ENCODE data around the gene KCNMA1. TPM values are rescaled to one million over a fixed set of nuclear protein-coding genes. Genes with fewer than 3 reads are reported as not detected.

Gene KCNMA1
- total and polyA plus RNA-seq, 10 donors: 9.3 to 114 (median 51.5) TPM

- TF ChIP-seq POLR2A (IDR thresholded peaks at IDR 0.05) (no peak), POLR2AphosphoS5 (IDR thresholded peaks at IDR 0.05) (no peak)
- TF ChIP-seq, protein P1, sequence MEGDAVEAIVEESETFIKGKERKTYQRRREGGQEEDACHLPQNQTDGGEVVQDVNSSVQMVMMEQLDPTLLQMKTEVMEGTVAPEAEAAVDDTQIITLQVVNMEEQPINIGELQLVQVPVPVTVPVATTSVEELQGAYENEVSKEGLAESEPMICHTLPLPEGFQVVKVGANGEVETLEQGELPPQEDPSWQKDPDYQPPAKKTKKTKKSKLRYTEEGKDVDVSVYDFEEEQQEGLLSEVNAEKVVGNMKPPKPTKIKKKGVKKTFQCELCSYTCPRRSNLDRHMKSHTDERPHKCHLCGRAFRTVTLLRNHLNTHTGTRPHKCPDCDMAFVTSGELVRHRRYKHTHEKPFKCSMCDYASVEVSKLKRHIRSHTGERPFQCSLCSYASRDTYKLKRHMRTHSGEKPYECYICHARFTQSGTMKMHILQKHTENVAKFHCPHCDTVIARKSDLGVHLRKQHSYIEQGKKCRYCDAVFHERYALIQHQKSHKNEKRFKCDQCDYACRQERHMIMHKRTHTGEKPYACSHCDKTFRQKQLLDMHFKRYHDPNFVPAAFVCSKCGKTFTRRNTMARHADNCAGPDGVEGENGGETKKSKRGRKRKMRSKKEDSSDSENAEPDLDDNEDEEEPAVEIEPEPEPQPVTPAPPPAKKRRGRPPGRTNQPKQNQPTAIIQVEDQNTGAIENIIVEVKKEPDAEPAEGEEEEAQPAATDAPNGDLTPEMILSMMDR (IDR thresholded peaks at IDR 0.05 in 8 of 11, conservative IDR thresholded peaks at IDR 0.05 in 3 of 11): no peak
- DNase-seq: no peak
- Histone ChIP-seq H3K9me3 (peaks cover 0 to 12% (median 7%) of the 10 kb centered on the region in 8 donors), H3K27me3 (replicated peaks in 1 of 7) (peaks cover 0 to 19% (median 0%) of the 10 kb centered on the region in 7 donors), H3K36me3 (no peaks in the 10 kb centered on the region), H3K4me1 (no peaks in the 10 kb centered on the region), H3K4me3 (no peak overlapping the region), H3K27ac (no peak overlapping the region)
- intact Hi-C loops (cut with DNase I; ENCODE audit: low total_unique reads): no loop called here
- 70 to 90% (median 85%) methylated on average over 3 of the region's 3 CpGs for WGBS, 5 donors
These were observed 333.4 kb downstream of the KCNMA1 start for GRCh38 chr10:77304192-77304591.

DNA sequence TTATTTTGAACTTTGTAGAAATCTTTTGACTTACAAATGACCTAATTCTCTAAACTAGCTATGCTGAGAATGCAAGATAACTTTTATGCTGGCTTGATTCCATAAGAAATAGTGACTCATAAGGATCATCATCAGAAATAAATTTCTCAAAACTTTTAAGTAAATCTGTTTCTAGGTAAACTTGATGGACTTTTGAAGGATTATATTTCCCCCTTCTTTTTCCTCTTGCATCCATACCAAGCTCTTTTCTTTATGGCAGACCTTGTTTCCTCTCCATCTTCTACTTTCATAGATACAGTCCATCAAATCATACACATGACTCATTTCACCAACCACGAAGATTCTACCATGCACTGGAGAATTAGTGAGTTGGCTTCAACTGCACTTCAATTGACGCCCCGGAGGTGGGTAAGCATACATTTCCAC lies 336.3 kb downstream of the KCNMA1 start:
- intact Hi-C loops (cut with DNase I; ENCODE audit: low total_unique reads): no loop called here
- Histone ChIP-seq H3K36me3 (no peaks in the 10 kb centered on the region), H3K4me3 (no peak overlapping the region), H3K27me3 (replicated peaks in 1 of 7) (peaks cover 0 to 13% (median 0%) of the 10 kb centered on the region in 7 donors), H3K4me1 (no peaks in the 10 kb centered on the region), H3K9me3 (peaks cover 0 to 12% (median 7%) of the 10 kb centered on the region in 8 donors), H3K27ac (no peak overlapping the region)
- WGBS, 5 donors: 78 to 97% (median 89%) methylated on average over 3 of the region's 3 CpGs
- DNase-seq: no peak
- TF ChIP-seq, protein P1 (IDR thresholded peaks at IDR 0.05 in 8 of 11, conservative IDR thresholded peaks at IDR 0.05 in 3 of 11): no peak
- TF ChIP-seq POLR2A (IDR thresholded peaks at IDR 0.05) (no peak), POLR2AphosphoS5 (IDR thresholded peaks at IDR 0.05) (no peak)

- H3K27ac ChIP-seq: no peak overlapping the region
These were observed 336.8 kb downstream of the KCNMA1 start for GRCh38 chr10:77300682-77301302.

GRCh38 chr10:77299320-77299719 lies 338.3 kb downstream of the KCNMA1 start:
- no peaks in the 10 kb centered on the region for H3K4me1 ChIP-seq
- no peak for DNase-seq
- peaks cover 0 to 9% (median 0%) of the 10 kb centered on the region in 7 donors for H3K27me3 ChIP-seq (replicated peaks in 1 of 7)
- no peak overlapping the region for H3K27ac ChIP-seq
- WGBS, 5 donors: 77 to 82% (median 80%) methylated on average over 7 of the region's 7 CpGs
- TF ChIP-seq POLR2A (IDR thresholded peaks at IDR 0.05) (no peak), POLR2AphosphoS5 (IDR thresholded peaks at IDR 0.05) (no peak)
- TF ChIP-seq, protein P1 (IDR thresholded peaks at IDR 0.05 in 8 of 11, conservative IDR thresholded peaks at IDR 0.05 in 3 of 11): no peak
- H3K36me3 ChIP-seq: no peaks in the 10 kb centered on the region
- no peak overlapping the region for H3K4me3 ChIP-seq
- peaks cover 0 to 12% (median 7%) of the 10 kb centered on the region in 8 donors for H3K9me3 ChIP-seq
- intact Hi-C loops (cut with DNase I; ENCODE audit: low total_unique reads): no loop called here

More at GRCh38 chr10:77300682-77301302, 336.8 kb downstream of the KCNMA1 start:
- no peaks in the 10 kb centered on the region for H3K36me3 ChIP-seq
- no peak for TF ChIP-seq POLR2AphosphoS5 (IDR thresholded peaks at IDR 0.05)
- TF ChIP-seq, protein P1 (IDR thresholded peaks at IDR 0.05 in 8 of 11, conservative IDR thresholded peaks at IDR 0.05 in 3 of 11): no peak
- TF ChIP-seq POLR2A (IDR thresholded peaks at IDR 0.05): no peak
- peaks cover 0 to 12% (median 7%) of the 10 kb centered on the region in 8 donors for H3K9me3 ChIP-seq
- no peak for DNase-seq
- H3K4me1 ChIP-seq: no peaks in the 10 kb centered on the region
- H3K4me3 ChIP-seq: no peak overlapping the region
- peaks cover 0 to 13% (median 0%) of the 10 kb centered on the region in 7 donors for H3K27me3 ChIP-seq (replicated peaks in 1 of 7)
- WGBS, 5 donors: 53 to 88% (median 76%) methylated on average over 3 of the region's 3 CpGs
- intact Hi-C loops (cut with DNase I; ENCODE audit: low total_unique reads): no loop called here
